Natural killer cell (primary cell): ENCODE measurements around the gene FAM78B. TPM values are rescaled to one million over a fixed set of nuclear protein-coding genes. Genes with fewer than 3 reads are reported as not detected.

Source experiments
- ATAC-seq, 3 donors: fragments of 150-1000 bp in 2 of 3; fragments of 200-7000 bp in 1 of 3; cut with Tn5 transposase; 1 replicate in 1 of 3; 2 replicates in 2 of 3; pipeline ENCODE4 v1.10.0; 2021; ENCODE audit warnings: mild to moderate bottlenecking in 2 of 3, moderate library complexity in 2 of 3
- DNase-seq, 2 donors: peaks; one replicate each; pipeline versions ENCODE4 v3.0.0 to v3.0.0-alpha.2; 2013 to 2021; ENCODE audit warnings: mixed read lengths in 1 of 2
- H3K27ac ChIP-seq: one replicate; pipeline ENCODE4 v1.5.1; 2013; ENCODE audit warnings: mild to moderate bottlenecking, low read length
- H3K27me3 ChIP-seq: one replicate; pipeline ENCODE4 v1.6.1; 2013; ENCODE audit warnings: low read length; ENCODE audit not compliant: control insufficient read depth, insufficient read depth
- H3K36me3 ChIP-seq: one replicate; pipeline ENCODE4 v1.6.1; 2013; ENCODE audit warnings: low read length; ENCODE audit not compliant: control insufficient read depth, insufficient read depth
- H3K4me1 ChIP-seq: one replicate; pipeline ENCODE4 v1.6.1; 2013; ENCODE audit warnings: low read length; ENCODE audit not compliant: control insufficient read depth, insufficient read depth
- H3K4me3 ChIP-seq: one replicate; pipeline ENCODE4 v1.5.1; 2013; ENCODE audit warnings: low read length
- H3K9me3 ChIP-seq: one replicate; pipeline ENCODE4 v1.6.1; 2013; ENCODE audit warnings: low read length; ENCODE audit not compliant: control insufficient read depth, insufficient read depth
- H3K27ac Mint-ChIP-seq, 2 donors: one replicate each; pipeline ENCODE4 v1.8.0; 2022; ENCODE audit warnings: mild to moderate bottlenecking in 2 of 2, mixed read lengths in 2 of 2, moderate library complexity in 1 of 2
- H3K27me3 Mint-ChIP-seq, 2 donors: one replicate each; pipeline ENCODE4 v1.8.0; 2022; ENCODE audit warnings: low read depth in 2 of 2, mixed read lengths in 2 of 2
- H3K36me3 Mint-ChIP-seq: one replicate; pipeline ENCODE4 v1.8.0; 2022; ENCODE audit warnings: mixed read lengths
- H3K4me1 Mint-ChIP-seq, 2 donors: one replicate each; pipeline ENCODE4 v1.8.0; 2022; ENCODE audit warnings: mixed read lengths in 2 of 2
- H3K4me3 Mint-ChIP-seq: one replicate; pipeline ENCODE4 v1.8.0; 2022; ENCODE audit warnings: mild to moderate bottlenecking, moderate library complexity, mixed read lengths
- H3K9me3 Mint-ChIP-seq, 2 donors: one replicate each; pipeline ENCODE4 v1.8.0; 2022; ENCODE audit warnings: mixed read lengths in 2 of 2
- CTCF ChIP-seq: fragments of 200-600 bp; IDR thresholded peaks from one replicate; pipeline ENCODE4 v1.8.0; 2022; ENCODE audit warnings: antibody characterized with exemption
- whole genome bisulfite sequencing: methylation state at CpG from one replicate; pipeline ENCODE4 v1.1.7; 2013; ENCODE audit warnings: missing lambda C conversion rate; ENCODE audit not compliant: insufficient coverage; 5-methylcytosine and 5-hydroxymethylcytosine counted together
- intact Hi-C: fragments of 100-400 bp; cut with micrococcal nuclease; formaldehyde crosslinking; loops from one replicate; pipeline ENCODE4 v1.14.2; 2022
- total RNA-seq, 4 donors: library from RNA; stranded (reverse); fragments of 120-200 nt in 1 of 4; gene quantifications; one replicate each; pipeline versions ENCODE4 v1.2.3 to v1.2.4, GENCODE V29; 2013 to 2022

FAM78B gene
- total RNA-seq, 3 donors from 2014 or later (not counting 1 experiment from before 2014, with no cell fraction given), result not detected

DNA sequence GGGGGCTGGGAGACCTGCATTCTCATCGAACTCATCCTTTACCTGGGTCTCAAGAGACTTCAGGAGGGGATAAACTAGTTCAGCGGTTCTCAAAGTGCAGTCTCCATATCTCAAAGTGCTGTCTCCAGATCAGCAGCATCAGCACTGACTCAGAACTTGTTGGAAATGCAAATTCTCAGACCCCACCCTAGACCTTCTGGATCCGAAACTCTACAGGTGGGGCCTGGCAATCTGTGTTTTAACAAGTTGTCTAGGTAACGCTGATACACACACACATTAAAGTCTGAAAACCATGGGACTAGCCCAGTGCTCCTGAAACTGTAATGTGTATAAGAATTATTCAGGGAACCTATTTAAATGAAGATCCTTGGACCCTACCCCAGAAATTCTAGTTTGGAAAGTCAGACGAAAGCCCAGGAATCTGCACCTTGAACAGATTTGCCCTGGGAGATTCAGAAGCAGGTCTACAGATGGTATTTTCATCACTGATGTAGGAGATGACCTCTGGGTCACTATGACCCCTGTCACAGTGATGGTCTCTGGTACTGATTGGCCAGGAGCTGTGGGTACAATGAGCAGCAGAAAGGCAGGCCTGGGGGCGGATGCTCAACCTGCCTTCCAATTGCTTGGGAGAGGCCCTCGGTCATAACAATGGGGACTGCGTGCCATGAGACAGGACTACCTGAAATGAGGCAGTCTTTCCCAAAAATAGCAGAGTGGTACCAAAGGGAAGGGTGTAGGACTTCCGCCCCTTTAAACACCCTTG, 127.2 kb downstream of the FAM78B start:
- H3K36me3 Mint-ChIP-seq, result no peaks in the 10 kb centered on the region
- no peaks in the 10 kb centered on the region for H3K27me3 ChIP-seq
- no peaks in the 10 kb centered on the region for H3K9me3 ChIP-seq
- 88% methylated on average over 8 of the region's 9 CpGs for WGBS
- H3K27me3 Mint-ChIP-seq, result peaks cover 14 to 18% of the 10 kb centered on the region in 2 donors
- H3K4me1 ChIP-seq, result no peaks in the 10 kb centered on the region
- DNase-seq, result no peak
- no peak overlapping the region for H3K4me3 ChIP-seq
- ATAC-seq, result no peak
- TF ChIP-seq CTCF, result no peak
- H3K27ac ChIP-seq, result no peak overlapping the region
- H3K27ac Mint-ChIP-seq, result no peak overlapping the region
- H3K36me3 ChIP-seq, result no peaks in the 10 kb centered on the region
- intact Hi-C loops, result no loop called here
- H3K4me3 Mint-ChIP-seq, result no peak overlapping the region
- H3K9me3 Mint-ChIP-seq, result peaks cover 0 to 2% of the 10 kb centered on the region in 2 donors
- H3K4me1 Mint-ChIP-seq, result no peaks in the 10 kb centered on the region

DNA sequence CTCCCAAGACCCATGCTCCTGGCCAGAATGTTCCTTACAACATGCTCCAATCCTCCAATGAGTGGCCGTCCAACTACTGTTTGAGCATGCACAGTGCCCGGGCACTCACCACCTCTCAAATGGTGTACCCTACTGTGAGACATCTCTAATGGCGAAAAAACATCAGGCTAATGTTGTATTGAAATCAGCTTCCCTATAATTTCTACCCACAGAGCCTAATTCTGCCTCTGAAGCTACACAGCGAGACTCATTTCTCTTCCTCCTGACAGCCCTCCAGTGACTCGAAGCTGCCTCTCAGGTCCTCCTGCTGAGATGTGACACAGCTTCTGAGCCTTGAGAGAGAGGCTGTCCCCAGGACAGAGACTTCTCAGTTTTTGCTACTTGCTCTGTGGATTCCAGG, 130.7 kb downstream of the FAM78B start:
- TF ChIP-seq CTCF, result no peak
- Mint-ChIP-seq H3K27me3 (peaks cover 7 to 9% of the 10 kb centered on the region in 2 donors), H3K36me3 (no peaks in the 10 kb centered on the region), H3K9me3 (peaks cover 3 to 4% of the 10 kb centered on the region in 2 donors), H3K4me1 (no peaks in the 10 kb centered on the region), H3K27ac (no peak overlapping the region), H3K4me3 (no peak overlapping the region)
- Histone ChIP-seq H3K9me3 (no peaks in the 10 kb centered on the region), H3K36me3 (no peaks in the 10 kb centered on the region), H3K4me1 (no peaks in the 10 kb centered on the region), H3K27ac (no peak overlapping the region), H3K27me3 (peaks cover 3% of the 10 kb centered on the region), H3K4me3 (no peak overlapping the region)
- intact Hi-C loops, result no loop called here
- DNase-seq (no peak), ATAC-seq (no peak)
- WGBS, result 81% methylated on average over 5 of the region's 5 CpGs

GRCh38 chr1:166032572-166033371, 134.0 kb downstream of the FAM78B start:
- WGBS, result 80% methylated on average over 10 of the region's 11 CpGs
- Mint-ChIP-seq H3K36me3 (no peaks in the 10 kb centered on the region), H3K4me1 (no peaks in the 10 kb centered on the region), H3K27ac (no peak overlapping the region), H3K27me3 (peaks cover 8 to 14% of the 10 kb centered on the region in 2 donors), H3K9me3 (peaks cover 3% of the 10 kb centered on the region in 2 donors), H3K4me3 (no peak overlapping the region)
- no peaks in the 10 kb centered on the region for H3K4me1 ChIP-seq
- DNase-seq (no peak), ATAC-seq (no peak)
- no peak for TF ChIP-seq CTCF
- H3K27ac ChIP-seq, result no peak overlapping the region
- no peaks in the 10 kb centered on the region for H3K36me3 ChIP-seq
- intact Hi-C loops, result no loop called here
- no peaks in the 10 kb centered on the region for H3K9me3 ChIP-seq
- no peak overlapping the region for H3K4me3 ChIP-seq
- H3K27me3 ChIP-seq, result peaks cover 3% of the 10 kb centered on the region
